HG03159 (cell line): ENCODE measurements around the gene HLTF.

Experiments
- ATAC-seq: cut with Tn5 transposase; IDR thresholded peaks from one replicate; pipeline ENCODE4 v1.9.1; 2021; ENCODE audit warnings: mild to moderate bottlenecking, moderate library complexity; ENCODE audit not compliant: unreplicated experiment

HLTF gene

DNA sequence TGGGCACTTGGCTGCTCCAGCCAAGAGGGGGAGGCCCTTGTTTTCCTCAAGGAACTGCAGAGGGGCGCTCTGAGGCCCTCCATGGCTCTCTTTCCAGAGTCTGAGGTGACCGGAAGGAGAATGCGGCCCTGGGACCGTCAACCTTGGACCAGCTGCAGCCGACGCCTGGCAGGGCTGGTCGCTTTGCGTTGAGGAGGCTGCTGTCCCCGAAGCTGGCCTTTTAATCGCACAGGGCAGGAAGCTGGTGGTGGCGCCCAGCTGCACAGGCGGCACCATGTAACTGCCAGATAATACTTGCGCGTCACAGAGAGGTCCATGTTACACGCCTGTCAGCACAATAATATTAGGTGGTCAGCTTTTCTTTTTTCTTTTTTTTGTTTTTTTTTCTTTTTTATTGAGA lies 875 bp upstream of the HLTF start:
- ATAC-seq: no peak

DNA sequence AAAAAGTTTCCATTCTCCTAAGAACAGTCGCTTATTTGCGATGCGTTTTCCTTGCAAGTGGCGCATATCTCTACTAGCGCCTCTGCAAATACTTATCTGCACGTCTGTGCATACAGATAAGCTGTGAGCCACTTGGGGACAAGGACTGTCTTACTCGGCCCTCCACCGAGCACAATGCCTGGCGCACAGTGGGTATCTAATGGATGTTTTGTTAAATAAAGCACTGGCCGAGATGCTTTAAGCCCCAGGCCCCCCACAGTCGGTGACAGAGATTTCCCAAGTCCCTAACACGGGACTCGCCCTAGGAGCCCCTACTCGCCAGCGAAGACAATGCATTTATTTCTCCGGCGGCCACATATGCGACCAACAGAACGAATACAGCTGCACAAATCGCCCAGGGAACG lies 503 bp downstream of the HLTF start:
- peak; percentile 35 for ATAC-seq

DNA sequence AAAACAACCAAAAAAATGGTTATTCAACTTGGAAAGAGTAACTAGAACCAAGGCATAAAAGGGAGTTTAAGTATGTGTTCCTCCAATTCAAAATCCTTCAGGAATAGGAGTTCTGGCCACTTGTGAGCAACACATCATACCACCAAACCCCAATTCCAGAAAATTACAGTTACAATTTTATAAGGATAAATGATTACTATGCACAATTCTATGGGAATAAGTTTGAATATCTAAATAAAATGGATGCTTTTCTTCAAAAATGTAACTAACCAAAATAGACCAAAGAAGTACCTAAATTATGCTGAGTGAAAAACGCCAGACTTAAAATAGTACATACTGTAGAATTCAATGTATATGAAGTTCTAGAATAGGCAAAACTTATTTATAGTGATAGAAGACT lies 4.6 kb downstream of the HLTF start:
- no peak for ATAC-seq

DNA sequence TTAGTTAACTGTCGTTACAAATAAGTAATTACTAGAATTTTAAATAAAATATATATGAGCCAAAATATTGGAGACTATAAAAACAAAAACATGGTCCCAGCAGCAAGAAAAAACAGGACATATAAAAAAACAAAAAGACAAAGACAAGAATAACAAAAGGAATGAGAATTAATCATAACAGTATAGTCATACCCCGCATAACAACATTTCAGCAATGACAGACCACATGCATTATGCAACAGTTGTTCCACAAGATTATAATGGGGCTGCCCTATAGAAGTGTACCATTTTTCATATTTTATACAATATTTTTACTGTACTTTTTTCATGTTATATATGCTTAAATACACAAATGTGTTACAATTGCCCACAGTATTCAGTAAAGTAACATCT lies 5.6 kb downstream of the HLTF start:
- no peak for ATAC-seq

DNA sequence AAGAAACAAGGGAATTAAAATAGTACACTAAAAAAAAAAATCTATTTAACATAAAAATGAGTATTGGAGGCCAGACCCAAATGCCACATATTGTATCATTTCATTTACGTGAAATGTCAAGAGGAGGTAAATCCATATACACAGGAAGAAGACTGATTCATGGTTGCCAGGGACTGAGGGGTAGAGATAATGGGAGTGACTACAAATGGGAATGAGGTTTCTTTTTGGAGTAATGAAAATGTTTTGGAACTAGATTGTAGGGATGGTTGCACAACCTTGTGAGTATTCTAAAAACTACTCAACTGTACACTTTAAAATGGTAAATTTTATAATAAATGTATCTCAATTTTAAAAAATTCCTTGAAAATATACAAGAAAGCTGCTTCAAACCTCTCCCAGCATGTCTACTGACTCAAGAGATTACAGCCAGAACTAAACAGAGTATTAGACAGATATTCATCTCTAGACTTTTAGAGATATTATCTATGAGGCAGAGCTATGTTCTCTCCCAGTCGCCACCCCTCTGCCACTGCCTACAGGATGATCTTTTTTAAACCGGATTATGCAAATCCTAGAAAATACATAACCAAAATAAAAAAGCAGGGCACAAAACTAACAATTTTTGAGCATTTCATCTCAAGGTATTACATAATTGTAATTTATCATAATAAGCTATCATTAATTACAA lies 6.2 kb downstream of the HLTF start:
- ATAC-seq: no peak

DNA sequence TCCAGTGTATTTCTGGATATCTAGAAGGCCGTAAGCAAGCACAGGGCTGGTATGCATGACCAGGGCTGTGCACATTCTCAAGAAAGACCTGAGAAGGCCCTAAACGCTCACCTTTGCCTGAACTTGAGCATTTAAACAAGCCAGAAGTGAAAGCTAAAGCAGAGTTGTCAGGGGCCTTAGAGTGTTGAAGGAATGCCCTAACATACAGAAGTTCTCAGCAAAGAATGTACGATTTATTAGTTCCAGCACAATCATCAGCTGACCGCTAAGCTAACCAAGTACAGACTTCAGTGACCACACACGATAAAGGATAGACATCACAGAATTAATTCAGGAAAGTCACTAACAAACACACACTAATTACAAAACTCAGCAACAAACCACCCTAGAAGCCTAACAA lies 8.7 kb downstream of the HLTF start:
- ATAC-seq: no peak

DNA sequence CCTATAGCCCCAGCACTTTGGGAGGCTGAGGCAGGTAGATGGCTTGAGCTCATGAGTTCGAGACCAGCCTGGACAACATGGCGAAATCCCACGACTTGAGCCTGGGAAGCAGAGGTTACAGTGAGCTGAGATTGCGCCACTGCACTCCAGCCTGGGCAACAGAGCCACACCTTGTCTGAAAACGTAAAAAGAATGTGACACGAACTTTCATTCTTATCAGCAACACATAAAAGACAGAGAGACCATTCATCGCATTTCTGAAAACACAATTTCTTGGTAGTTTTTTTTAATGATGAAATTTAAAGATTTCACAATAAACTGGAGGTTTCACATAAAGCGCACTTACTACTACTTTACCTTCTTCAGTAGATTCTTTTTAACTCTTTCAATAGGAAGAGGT lies 18.4 kb downstream of the HLTF start:
- no peak for ATAC-seq

DNA sequence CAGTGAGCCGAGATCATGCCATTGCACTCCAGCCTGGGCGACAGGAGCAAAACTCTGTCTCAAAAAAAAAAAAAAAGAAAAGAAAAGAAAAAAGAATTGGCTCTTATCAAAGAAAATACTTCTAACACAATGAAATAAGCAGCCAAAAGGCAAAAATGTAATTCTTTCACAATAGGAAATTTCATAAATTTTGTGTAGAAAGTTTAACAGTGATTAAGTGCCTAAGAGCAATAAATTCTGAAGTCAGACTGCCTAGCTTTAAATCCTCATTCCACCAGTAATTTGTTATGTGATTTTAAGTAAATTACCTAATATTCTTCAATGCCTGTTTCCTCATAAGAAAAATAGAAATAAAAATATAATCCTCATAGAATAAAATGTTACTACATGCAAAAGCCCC lies 24.6 kb downstream of the HLTF start:
- ATAC-seq: no peak

DNA sequence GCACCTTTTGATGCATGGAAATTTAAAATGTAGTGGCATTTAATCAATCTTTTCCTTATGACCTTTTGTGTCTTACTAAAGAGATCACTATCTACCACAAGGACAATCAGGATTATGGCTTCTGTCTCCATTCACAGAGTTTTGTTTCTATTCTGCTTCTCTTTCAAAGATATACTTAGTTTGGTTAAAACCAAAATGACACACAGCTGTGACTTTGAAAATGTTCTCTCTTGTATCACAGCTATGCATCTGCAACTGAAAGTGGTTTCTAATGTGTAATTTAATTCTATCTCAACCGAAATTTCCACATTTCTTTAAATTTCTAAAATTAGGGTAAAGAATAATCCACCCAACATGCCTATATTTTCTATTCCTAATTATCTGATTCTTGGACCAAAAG lies 27.7 kb downstream of the HLTF start:
- ATAC-seq: peak; percentile 75

DNA sequence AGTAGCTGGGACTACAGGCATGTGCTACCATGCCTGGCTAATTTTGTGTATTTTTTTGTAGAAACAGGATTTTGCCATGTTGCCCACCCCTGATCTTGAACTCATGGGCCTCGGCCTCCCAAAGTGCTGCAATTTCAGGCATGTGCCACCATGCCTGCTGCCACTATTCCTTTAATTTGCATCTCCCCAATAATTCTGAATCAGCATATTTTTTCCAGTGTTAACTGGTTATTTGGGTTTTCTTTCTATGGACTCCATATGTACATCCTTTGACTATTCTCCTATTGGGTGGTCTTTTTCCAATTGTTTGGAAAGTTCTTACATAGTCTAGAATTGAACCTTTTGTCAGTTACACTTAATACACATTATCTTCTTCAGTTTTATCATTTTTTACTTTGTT lies 28.1 kb downstream of the HLTF start:
- no peak for ATAC-seq

DNA sequence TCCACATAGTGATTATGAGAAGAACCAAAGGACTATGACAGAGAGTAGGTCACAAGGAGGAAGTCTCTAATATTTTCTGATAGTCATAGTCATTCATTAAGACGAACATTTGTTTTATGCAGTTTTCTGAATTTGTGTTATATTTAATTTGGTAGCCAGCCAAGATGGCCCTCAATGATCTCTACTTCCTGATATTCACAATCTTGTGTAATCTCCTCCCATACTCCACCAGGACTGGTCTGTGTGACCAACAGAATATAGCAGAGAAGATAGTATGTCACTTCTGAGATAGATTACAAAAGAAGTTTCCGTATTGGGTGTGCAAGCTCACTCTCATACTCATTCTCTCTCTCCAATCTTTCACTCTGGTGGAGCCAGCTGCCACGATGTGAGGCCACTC lies 30.8 kb downstream of the HLTF start:
- no peak for ATAC-seq

DNA sequence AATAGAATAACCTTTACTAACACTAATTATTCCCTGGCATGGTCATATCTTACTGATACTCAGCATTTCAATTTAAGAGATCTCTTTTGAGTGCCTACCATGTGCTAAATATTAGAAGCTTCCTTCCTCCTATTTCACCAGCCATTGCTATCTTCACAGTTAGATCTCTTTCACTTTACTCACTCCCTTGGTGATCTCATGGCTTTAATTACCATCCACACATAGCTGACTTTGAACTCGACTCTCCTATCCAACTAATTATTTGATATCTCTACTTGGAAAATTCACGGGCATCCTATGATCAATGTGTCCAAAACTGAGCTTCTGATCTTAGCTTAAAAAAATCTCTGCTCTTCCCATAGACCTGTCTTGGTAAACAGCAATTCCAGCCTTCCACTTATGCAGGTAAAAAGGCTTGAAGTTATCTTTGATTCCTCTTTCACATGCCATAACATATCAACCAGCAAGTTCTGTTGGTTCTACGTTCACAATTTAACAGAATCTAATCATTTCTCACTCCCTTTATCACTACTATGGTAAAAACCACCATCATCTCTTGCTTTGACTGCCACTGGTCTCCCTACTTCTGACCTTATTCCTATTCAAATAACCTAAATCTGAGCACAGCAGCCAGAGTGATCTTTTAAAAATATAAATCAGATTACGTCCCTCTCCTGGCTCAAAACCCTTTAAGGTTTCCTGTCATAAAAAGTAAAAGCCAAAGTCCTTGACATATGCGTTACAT lies 41.8 kb downstream of the HLTF start:
- no peak for ATAC-seq

DNA sequence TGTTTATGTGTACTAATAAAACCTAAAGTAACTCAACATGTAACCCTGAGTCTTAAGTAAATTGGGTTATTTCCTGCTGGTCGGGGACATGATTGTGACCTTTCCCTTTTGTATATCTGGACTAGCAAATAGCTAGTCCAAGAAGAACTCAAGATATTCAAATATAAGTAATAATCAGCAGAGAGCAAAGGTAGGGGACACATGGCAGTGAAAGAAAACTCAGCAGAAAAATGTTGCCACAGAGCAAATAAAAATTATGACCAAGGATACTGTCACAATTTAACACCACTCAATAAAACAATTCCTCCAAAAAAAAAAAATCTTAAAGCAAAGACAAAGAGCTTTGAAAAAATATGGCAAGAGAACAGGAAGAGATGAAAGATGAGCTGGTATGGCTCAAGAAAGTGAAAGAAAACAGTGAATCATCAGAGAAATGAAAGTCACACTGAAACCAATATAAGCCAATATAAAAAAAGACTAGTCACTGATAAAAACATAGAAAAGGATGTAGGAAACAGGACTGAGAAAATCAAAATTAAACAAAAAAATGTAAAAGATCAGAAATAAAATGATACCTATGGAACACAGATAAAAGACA lies 43.4 kb downstream of the HLTF start:
- ATAC-seq: peak; percentile 91

DNA sequence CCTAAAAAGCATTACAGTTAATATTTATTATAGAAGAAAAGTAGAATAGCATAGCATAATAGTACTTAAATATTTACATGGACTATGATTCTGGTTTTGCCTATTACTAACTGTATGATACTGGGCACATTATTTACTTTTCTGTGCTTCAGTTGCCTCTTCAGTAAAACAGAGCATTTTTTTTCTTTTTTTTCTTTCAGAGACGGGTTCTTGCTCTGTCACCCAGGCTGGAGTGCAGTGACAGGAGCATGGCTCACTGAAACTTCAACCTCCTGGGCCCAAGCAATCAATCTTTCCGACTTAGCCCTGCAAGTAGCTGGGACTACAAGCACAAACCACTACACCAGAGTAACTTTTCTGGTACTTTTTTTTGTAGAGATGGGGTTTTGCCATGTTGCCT lies 48.0 kb downstream of the HLTF start:
- ATAC-seq: no peak

DNA sequence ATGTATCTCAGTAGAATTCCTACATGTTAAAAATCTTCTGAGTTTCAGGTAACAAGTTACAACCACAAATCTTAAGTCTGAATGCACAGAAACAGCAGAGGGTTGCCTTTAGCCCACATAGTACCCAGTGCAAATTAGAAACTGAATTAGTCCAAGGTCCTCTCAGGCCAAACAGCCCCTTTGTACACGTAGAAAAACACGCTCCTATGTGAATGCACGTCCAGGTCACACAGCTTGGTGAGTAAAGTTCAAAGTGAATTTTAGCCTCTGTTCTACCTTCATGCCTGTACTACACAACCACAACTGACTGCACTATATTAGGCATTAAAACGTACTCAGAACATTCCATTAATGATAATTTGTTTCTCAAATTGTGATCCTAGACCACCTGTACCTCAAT lies 48.6 kb downstream of the HLTF start:
- no peak for ATAC-seq

DNA sequence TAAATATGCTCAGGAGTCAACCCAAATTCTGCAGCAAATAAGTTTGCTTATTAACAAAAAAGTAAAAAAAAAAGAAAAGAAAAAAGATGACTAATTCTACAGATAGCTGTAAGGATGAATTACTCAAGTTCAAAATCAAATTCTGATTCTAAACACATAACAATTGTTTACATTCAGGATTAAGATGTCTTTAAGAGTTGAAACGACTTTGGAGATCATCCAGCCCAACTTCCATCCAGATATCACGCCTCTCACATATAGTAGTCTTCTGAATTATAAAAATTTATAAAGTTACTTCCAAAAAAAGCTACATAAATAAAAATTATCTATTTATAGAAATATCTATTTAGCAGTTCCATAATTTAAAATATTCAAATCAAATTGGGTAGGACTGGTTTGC lies 55.2 kb downstream of the HLTF start:
- no peak for ATAC-seq

DNA sequence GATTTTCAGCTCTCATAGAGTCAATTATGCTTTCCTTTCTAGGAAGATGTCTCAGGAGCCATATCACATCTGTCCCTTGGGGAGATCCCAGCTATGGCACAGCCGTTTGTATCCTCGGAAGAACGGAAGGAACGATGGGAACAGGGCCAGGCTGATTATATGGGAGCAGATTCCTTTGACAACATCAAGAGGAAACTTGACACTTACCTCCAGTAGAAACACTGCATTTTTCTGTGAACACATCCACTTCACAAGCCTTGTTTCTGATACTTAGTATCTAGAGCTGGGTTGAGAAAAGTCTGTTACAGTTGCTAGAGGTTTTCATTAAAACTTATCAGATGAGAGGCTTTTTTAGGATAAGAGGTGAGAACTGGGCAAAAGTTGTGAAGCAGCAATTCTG lies 59.6 kb downstream of the HLTF start:
- ATAC-seq: no peak

DNA sequence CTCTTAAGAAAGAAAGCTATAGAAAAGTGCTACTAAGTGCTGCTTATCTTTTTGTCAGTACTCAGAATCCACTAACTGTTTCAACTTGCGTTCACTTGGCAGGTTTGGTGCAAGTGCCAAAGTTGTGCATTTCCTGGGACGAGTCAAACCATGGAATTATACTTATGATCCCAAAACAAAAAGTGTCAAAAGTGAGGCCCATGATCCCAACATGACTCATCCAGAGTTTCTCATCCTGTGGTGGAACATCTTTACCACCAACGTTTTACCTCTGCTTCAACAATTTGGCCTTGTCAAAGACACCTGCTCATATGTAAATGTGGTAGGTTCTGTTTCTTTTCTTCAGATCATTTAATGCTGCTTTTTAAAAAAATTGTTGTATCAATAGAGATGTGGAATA lies 62.4 kb downstream of the HLTF start:
- ATAC-seq: no peak

DNA sequence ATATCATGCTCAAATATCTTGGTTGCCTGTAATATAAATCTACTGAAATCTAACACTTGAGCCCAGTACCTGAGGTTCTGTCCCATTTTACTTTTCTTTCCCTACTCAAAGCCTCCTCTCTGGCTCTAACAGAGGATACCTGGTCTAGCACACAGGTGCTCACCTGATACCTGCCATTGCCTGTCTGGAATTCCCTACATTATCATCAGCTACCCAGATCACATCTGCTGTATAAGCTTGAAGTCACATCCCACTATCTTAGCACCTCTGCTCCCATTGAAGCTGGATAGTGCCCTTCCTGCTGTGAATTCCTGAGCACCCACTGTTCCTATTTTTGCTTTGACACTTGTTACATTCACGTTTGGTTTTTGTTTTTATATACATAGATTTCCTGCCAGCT lies 64.5 kb downstream of the HLTF start:
- no peak for ATAC-seq

DNA sequence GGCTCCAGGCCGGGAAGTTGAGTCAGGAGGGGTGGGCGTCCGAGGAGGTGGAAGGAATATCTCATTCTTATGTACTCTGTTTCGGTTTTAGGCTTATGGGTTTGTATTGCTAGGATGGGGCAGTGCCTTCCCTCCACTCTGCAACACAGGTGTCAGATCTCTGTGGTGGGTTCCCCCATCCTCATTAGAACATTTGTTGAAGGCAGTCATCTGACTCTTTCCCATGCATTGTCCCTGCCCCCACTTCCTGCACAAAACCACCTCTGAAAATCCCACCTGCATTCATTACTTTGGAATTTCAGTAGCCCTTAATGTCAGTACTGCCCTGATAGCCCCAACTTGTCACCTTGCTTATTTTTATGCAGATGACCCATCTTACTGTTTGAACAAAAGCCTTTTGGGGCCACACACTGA lies 65.5 kb downstream of the HLTF start:
- ATAC-seq: no peak

DNA sequence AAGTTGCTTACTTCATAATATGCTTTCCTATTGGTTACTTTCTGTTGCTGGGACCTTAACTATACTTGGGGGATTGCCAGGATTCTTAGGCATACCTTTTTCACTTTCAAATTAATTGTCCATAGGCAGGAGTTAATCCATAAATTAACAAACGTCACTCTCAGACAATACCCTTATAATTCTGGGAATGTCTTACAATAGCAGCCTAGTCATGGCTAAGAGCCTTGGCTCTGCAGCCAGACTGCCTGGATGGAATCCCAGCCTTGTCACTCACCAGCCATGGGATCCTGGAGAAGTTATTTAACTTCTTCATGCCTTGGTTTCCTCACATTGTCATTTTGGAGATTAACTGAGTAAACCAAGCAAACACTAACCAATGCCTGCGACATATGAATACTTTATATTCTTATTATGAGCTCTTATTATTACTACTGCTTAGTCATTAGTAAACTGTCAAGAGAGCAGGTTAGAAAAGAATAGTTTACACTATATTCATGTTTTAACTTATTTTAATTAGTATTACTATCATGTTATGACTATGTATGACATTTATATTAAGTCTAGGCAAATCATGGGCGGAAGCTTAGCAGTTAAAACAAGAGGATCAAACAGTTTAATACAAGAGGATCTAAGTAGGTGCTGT lies 66.0 kb downstream of the HLTF start:
- ATAC-seq: no peak

DNA sequence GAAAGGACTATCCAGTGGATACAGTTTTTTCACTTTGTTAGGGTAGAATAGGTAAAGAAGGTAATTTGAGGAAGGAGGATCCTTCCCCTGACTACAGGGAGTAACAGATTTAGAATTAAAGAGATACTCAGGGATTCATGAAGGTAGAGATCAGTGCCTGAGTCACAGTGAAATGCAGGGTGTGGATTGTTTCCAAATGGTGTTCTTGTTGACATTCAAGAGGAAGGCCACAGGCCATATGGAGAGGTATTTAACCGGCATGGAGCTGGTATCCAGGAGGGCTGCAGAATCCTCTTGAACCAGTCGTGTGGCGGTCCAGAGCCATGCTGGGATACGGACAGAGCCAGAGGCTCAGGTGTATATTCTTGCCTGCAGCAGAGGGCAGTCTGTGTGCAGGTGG lies 66.8 kb downstream of the HLTF start:
- ATAC-seq: no peak
